K562 (cell line): ENCODE data around the gene SPIB. TPM values are rescaled to one million over a fixed set of nuclear protein-coding genes. Genes with fewer than 3 reads are reported as not detected.

Experiments
- HDGF ChIP-seq: fragments of 450-650 bp; IDR thresholded peaks from 2 replicates; pipeline ENCODE4 v1.6.1; 2016
- MTA2 ChIP-seq: fragments of 450-650 bp; IDR thresholded peaks from 2 replicates; pipeline ENCODE4 v1.6.1; 2016; ENCODE audit warnings: low read depth
- NCOA6 ChIP-seq: fragments of 450-650 bp; IDR thresholded peaks from 2 replicates; pipeline ENCODE4 v1.6.1; 2017; ENCODE audit warnings: mild to moderate bottlenecking
- POLR2A ChIP-seq: fragments of 450-650 bp; conservative IDR thresholded peaks from 2 replicates; pipeline ENCODE4 v1.6.1; 2016
- POU5F1 ChIP-seq: fragments of 150-350 bp; IDR thresholded peaks from 2 replicates; pipeline ENCODE4 v1.6.1; 2014; ENCODE audit warnings: borderline replicate concordance, low read length, low read depth, mild to moderate bottlenecking; ENCODE audit not compliant: partially characterized antibody
- RBM39 ChIP-seq: fragments of 200-400 bp; formaldehyde crosslinking; optimal IDR thresholded peaks from 2 replicates; pipeline ENCODE3; 2018; ENCODE audit warnings: low read depth, low read length
- REST ChIP-seq, 2 experiments: fragments of 450-650 bp; formaldehyde crosslinking in 1 of 2; IDR thresholded peaks; 2 replicates each; pipeline versions ENCODE4 v1.4.0 to v1.6.1; 2014 to 2020; ENCODE audit warnings: mild to moderate bottlenecking in 2 of 2, borderline replicate concordance in 1 of 2, low read depth in 1 of 2
- TRIM28 ChIP-seq: fragments of 450-650 bp; IDR thresholded peaks from 2 replicates; pipeline ENCODE4 v1.6.1; 2017
- ZNF146 ChIP-seq: IDR thresholded peaks from one replicate; pipeline ENCODE4 v1.6.1; 2018; ENCODE audit warnings: missing compliant biosample characterization; ENCODE audit not compliant: unreplicated experiment
- ZNF217 ChIP-seq: sonication (generic); formaldehyde crosslinking; IDR thresholded peaks from 2 replicates; pipeline ENCODE4 v1.8.0; 2022; ENCODE audit warnings: mild to moderate bottlenecking, missing genetic modification reagents
- ZNF23 ChIP-seq: fragments of 250-450 bp; sonication (Bioruptor Pico); IDR thresholded peaks from 2 replicates; pipeline ENCODE4 v1.4.0; 2020; ENCODE audit warnings: mild to moderate bottlenecking
- ZNF232 ChIP-seq: sonication (generic); formaldehyde crosslinking; IDR thresholded peaks from 2 replicates; pipeline ENCODE4 v1.8.0; 2022; ENCODE audit warnings: mild to moderate bottlenecking, missing genetic modification reagents
- ZNF324 ChIP-seq: fragments of 250-450 bp; sonication (Bioruptor Pico); IDR thresholded peaks from 2 replicates; pipeline ENCODE4 v1.4.0; 2020; ENCODE audit warnings: mild to moderate bottlenecking
- ZNF507 ChIP-seq: conservative IDR thresholded peaks from 2 replicates; pipeline ENCODE4 v1.6.1; 2017; ENCODE audit warnings: missing genetic modification characterization, missing compliant biosample characterization
- polyA plus RNA-seq, 8 experiments: library from polyadenylated mRNA; depleted of rRNA in 4 of 8; stranded (reverse) in 5 of 8; unstranded in 3 of 8; fragments of >200 nt; fragmentation: Nextera tagmentation in 2 of 8; fragmentation: Illumina TruSeq in 1 of 8; extraction: Ambion mirVana in 2 of 8; extraction: Trizol in 1 of 8; gene quantifications; 2 replicates each; pipeline versions ENCODE4 v1.2.1 to v1.2.3, GENCODE V29; 2011 to 2014; ENCODE audit warnings: inconsistent platforms in 1 of 8, missing spikeins in 1 of 8
- total RNA-seq, 7 experiments: library from RNA; depleted of rRNA in 6 of 7; stranded (reverse); fragments of >200 nt in 6 of 7; fragmentation: Illumina TruSeq in 2 of 7; extraction: Trizol in 2 of 7; gene quantifications; 2 replicates each; pipeline versions ENCODE4 v1.2.1 to v1.2.3, GENCODE V29; 2011 to 2021; ENCODE audit warnings: low replicate concordance in 1 of 7
- TF ChIP-seq, protein P1 (sequence below): fragments of 450-650 bp; formaldehyde crosslinking; IDR thresholded peaks from 2 replicates; pipeline ENCODE4 v1.4.0; 2020; ENCODE audit warnings: mild to moderate bottlenecking, moderate library complexity

SPIB gene
- total and polyA plus RNA-seq, 9 of the 15 experiments (the other 6 are each of a cell fraction or from before 2014, with no cell fraction given): 0.06 to 1.0 (median 0.43) TPM; not detected in 1

DNA sequence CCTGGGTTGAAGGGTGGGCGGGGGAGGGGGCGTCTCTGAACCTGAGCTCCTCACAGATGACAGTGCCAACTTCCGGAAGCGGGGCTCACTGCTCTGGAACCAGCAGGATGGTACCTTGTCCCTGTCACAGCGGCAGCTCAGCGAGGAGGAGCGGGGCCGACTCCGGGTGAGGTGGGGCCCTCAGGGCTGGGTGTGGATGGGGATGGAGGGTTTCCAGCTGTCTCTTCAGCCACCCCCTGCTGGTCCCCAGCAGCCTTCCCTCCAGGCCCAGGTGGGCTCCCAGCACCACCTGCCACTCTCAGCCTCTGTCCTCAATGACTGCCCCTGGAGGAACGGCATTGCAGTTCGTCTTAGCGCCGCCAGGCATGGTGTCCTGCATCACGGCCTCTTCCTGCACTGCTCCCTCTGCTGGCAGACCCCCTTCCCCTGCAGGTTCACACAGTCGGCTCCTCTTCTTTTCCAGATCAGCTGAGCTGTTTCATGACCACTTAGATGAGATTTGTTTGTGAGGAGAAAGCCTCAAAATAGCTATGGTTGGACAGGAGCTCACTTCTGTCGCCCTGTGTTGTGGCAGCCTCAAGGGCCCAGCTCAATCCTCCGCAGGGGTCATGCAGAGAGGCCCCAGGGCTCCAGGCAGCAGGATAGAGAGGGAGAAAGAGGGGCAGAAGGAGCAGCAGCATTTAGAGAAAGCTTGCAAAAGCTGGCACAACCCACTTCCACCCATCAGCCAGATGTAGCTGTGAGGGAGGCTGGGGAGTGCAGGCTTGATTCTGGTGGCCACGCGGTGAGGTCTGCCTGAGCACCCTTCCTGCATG is 60.4 kb downstream of the SPIB start (continued):
- TF ChIP-seq POU5F1: no peak
- TF ChIP-seq ZNF146 (CRISPR knock-in tag): no peak
- TF ChIP-seq, protein P1, sequence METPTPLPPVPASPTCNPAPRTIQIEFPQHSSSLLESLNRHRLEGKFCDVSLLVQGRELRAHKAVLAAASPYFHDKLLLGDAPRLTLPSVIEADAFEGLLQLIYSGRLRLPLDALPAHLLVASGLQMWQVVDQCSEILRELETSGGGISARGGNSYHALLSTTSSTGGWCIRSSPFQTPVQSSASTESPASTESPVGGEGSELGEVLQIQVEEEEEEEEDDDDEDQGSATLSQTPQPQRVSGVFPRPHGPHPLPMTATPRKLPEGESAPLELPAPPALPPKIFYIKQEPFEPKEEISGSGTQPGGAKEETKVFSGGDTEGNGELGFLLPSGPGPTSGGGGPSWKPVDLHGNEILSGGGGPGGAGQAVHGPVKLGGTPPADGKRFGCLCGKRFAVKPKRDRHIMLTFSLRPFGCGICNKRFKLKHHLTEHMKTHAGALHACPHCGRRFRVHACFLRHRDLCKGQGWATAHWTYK (CRISPR knock-in tag): no peak
- TF ChIP-seq NCOA6: no peak
- TF ChIP-seq ZNF217 (CRISPR knock-in tag): no peak
- TF ChIP-seq ZNF23 (CRISPR knock-in tag): no peak
- no peak for TF ChIP-seq HDGF
- TF ChIP-seq TRIM28: no peak
- TF ChIP-seq ZNF324: no peak
- peak; percentile 39; the same call in 1 of the 2 replicates for TF ChIP-seq REST (IDR thresholded peaks at IDR 0.05; ENCODE audit: borderline replicate concordance)
- TF ChIP-seq REST (CRISPR knock-in tag; IDR thresholded peaks at IDR 0.05; ENCODE audit: low read depth): no peak
- TF ChIP-seq POLR2A: no peak
- TF ChIP-seq RBM39: no peak
- TF ChIP-seq MTA2: no peak
- TF ChIP-seq ZNF507 (tag): no peak
- no peak for TF ChIP-seq ZNF232
